ENCODE results near the gene CYREN.

DNA sequence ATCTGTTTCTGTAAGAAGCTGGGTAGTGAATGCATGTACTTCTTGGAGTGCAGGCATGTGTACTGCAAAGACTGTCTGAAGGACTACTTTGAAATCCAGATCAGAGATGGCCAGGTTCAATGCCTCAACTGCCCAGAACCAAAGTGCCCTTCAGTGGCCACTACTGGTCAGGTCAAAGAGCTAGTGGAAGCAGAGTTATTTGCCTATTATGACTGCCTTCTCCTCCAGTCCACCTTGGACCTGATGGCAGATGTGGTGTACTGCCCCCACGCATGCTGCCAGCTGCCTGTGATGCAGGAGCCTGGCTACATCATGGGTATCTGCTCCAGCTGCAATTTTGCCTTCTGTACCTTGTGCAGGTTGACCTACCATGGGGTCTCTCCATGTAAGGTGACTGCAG is 41.6 kb downstream of the CYREN start:
- TF ChIP-seq POLR2AphosphoS5 (IDR thresholded peaks at IDR 0.05; ENCODE audit: borderline replicate concordance, low read depth, low read length) (no peak), EZH2 (IDR thresholded peaks at IDR 0.05) (no peak)
